HEK293T (cell line): Measurements from ENCODE around the gene LYPD5.

Experiments
- ARNT ChIP-seq: fragments of 450-650 bp; IDR thresholded peaks from 2 replicates; pipeline ENCODE4 v1.6.1; 2017; ENCODE audit warnings: mild to moderate bottlenecking
- BHLHE40 ChIP-seq: fragments of 450-650 bp; IDR thresholded peaks from 2 replicates; pipeline ENCODE4 v1.6.1; 2016; ENCODE audit warnings: mild to moderate bottlenecking, moderate library complexity, borderline replicate concordance
- CTBP1 ChIP-seq: fragments of 450-650 bp; IDR thresholded peaks from 2 replicates; pipeline ENCODE4 v1.6.1; 2016; ENCODE audit warnings: borderline replicate concordance
- FOXA1 ChIP-seq: fragments of 450-650 bp; IDR thresholded peaks from 2 replicates; pipeline ENCODE4 v1.6.1; 2016; ENCODE audit warnings: mild to moderate bottlenecking
- FOXK2 ChIP-seq: fragments of 450-650 bp; IDR thresholded peaks from 2 replicates; pipeline ENCODE4 v1.6.1; 2016; ENCODE audit warnings: mild to moderate bottlenecking
- FOXM1 ChIP-seq: fragments of 450-650 bp; IDR thresholded peaks from 2 replicates; pipeline ENCODE4 v1.6.1; 2017; ENCODE audit warnings: mild to moderate bottlenecking, borderline replicate concordance
- HDGF ChIP-seq: fragments of 450-650 bp; IDR thresholded peaks from 2 replicates; pipeline ENCODE4 v1.6.1; 2017; ENCODE audit warnings: antibody characterized with exemption, borderline replicate concordance
- LEF1 ChIP-seq: fragments of 450-650 bp; IDR thresholded peaks from 2 replicates; pipeline ENCODE4 v1.6.1; 2017; ENCODE audit warnings: mild to moderate bottlenecking, borderline replicate concordance
- NFRKB ChIP-seq: fragments of 450-650 bp; IDR thresholded peaks from 2 replicates; pipeline ENCODE4 v1.6.1; 2016; ENCODE audit warnings: mild to moderate bottlenecking, moderate library complexity
- PKNOX1 ChIP-seq: fragments of 450-650 bp; IDR thresholded peaks from 2 replicates; pipeline ENCODE4 v1.6.1; 2016
- SUZ12 ChIP-seq: fragments of 450-650 bp; IDR thresholded peaks from 2 replicates; pipeline ENCODE4 v1.6.1; 2016; ENCODE audit warnings: mild to moderate bottlenecking
- TARDBP ChIP-seq: fragments of 450-650 bp; IDR thresholded peaks from 2 replicates; pipeline ENCODE4 v1.6.1; 2016

DNA sequence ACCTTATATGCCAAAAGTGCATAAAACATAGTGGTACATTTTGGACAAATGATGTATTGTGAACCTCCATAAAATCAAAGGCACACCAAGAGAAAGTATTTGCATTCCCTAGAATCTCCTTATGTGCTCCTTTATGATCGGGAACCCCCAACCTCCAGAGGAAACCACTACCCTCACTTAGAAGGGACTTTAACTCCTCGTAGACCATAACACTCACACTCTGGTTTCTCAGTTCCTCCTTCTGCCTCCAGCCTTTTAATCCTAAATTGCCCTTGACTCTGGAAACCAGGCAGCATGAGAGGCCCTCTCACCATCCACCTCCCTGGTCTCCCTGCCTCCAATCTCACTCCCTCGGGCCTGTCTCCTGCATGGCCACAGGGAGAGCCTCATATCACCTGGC is 11.7 kb downstream of the LYPD5 start:
- TF ChIP-seq BHLHE40 = no peak
- TF ChIP-seq FOXA1 = no peak
- no peak for TF ChIP-seq ARNT
- TF ChIP-seq FOXM1 = no peak
- TF ChIP-seq PKNOX1 = no peak
- TF ChIP-seq LEF1 = no peak
- no peak for TF ChIP-seq FOXK2
- TF ChIP-seq TARDBP = no peak
- no peak for TF ChIP-seq HDGF
- TF ChIP-seq CTBP1 = no peak
- no peak for TF ChIP-seq SUZ12
- no peak for TF ChIP-seq NFRKB
